GM18870 (cell line): ENCODE data around the gene CLEC6A.
"Not testable (repeated sequence)": the region's sequence is repeated elsewhere in the genome, so short reads cannot be mapped to it uniquely, and the experiment has no call there.

ENCODE experiments used
- ATAC-seq: cut with Tn5 transposase; IDR thresholded peaks from one replicate; pipeline ENCODE4 v1.9.1; 2021; ENCODE audit warnings: moderate library complexity; ENCODE audit not compliant: unreplicated experiment

The CLEC6A gene

GRCh38 chr12:8455727-8456360, at the start of gene CLEC6A:
Gene CLEC6A (plus strand): TSS chr12:8455962. CDS start chr12:8456112, 150 bp downstream.
- no peak for ATAC-seq

GRCh38 chr12:8419576-8419975, 36.2 kb upstream of the CLEC6A start:
- ATAC-seq: not testable (repeated sequence)

GRCh38 chr12:8420506-8420905, 35.3 kb upstream of the CLEC6A start:
- ATAC-seq: no peak

- ATAC-seq: not testable (repeated sequence)
Observed at GRCh38 chr12:8444536-8445278, 11.1 kb upstream of the CLEC6A start.

GRCh38 chr12:8445731-8446130, 10.0 kb upstream of the CLEC6A start:
- ATAC-seq: no peak

- ATAC-seq: no peak
Observed at GRCh38 chr12:8446642-8447547, 8.9 kb upstream of the CLEC6A start.

- ATAC-seq: no peak
Observed at GRCh38 chr12:8449355-8449859, 6.4 kb upstream of the CLEC6A start.

- ATAC-seq: no peak
Observed at GRCh38 chr12:8452036-8452435, 3.7 kb upstream of the CLEC6A start.

- ATAC-seq: no peak
Observed at GRCh38 chr12:8453021-8453513, 2.7 kb upstream of the CLEC6A start.

- no peak for ATAC-seq
Observed at GRCh38 chr12:8453796-8454195, 2.0 kb upstream of the CLEC6A start.

GRCh38 chr12:8455271-8455670, 491 bp upstream of the CLEC6A start:
- no peak for ATAC-seq

GRCh38 chr12:8461426-8461825, 5.7 kb downstream of the CLEC6A start:
- ATAC-seq: no peak

GRCh38 chr12:8465301-8465996, 9.7 kb downstream of the CLEC6A start:
- ATAC-seq: no peak

- ATAC-seq: no peak
Observed at GRCh38 chr12:8466241-8466640, 10.5 kb downstream of the CLEC6A start.

- no peak for ATAC-seq
Observed at GRCh38 chr12:8471090-8471489, 15.3 kb downstream of the CLEC6A start.

- no peak for ATAC-seq
Observed at GRCh38 chr12:8475508-8476203, 19.9 kb downstream of the CLEC6A start.

GRCh38 chr12:8482571-8483061, 26.9 kb downstream of the CLEC6A start:
- ATAC-seq: no peak

GRCh38 chr12:8483079-8483478, 27.3 kb downstream of the CLEC6A start:
- no peak for ATAC-seq

GRCh38 chr12:8491646-8492530, 36.1 kb downstream of the CLEC6A start:
- ATAC-seq: no peak
